HepG2 (cell line): ENCODE measurements around the gene NRSN2. TPM values are rescaled to one million over a fixed set of nuclear protein-coding genes. Genes with fewer than 3 reads are reported as not detected.
A peak's percentile ranks its signal among the peaks of the same experiment; 100 is the strongest.

Experiments
- BCL6 ChIP-seq: IDR thresholded peaks from 2 replicates; pipeline ENCODE4 v1.6.1; 2016; ENCODE audit warnings: missing genetic modification reagents, missing compliant biosample characterization
- CEBPZ ChIP-seq: IDR thresholded peaks from 2 replicates; pipeline ENCODE4 v1.6.1; 2012; ENCODE audit warnings: low read length, improper control_type of control experiment
- ETV5 ChIP-seq: IDR thresholded peaks from 2 replicates; pipeline ENCODE4 v1.6.1; 2018; ENCODE audit warnings: missing biosample characterization, missing genetic modification reagents, inconsistent platforms, borderline replicate concordance
- WIZ ChIP-seq: sonication (generic); formaldehyde crosslinking; IDR thresholded peaks from 2 replicates; pipeline ENCODE4 v1.5.1; 2020; ENCODE audit warnings: mild to moderate bottlenecking, missing genetic modification reagents
- ZBTB42 ChIP-seq: sonication (generic); formaldehyde crosslinking; IDR thresholded peaks from 2 replicates; pipeline ENCODE4 v1.5.0; 2020; ENCODE audit warnings: mild to moderate bottlenecking, missing genetic modification reagents
- ZEB1 ChIP-seq: IDR thresholded peaks from 2 replicates; pipeline ENCODE4 v1.6.1; 2012; ENCODE audit warnings: mild to moderate bottlenecking, low read depth, inconsistent platforms; ENCODE audit not compliant: insufficient replicate concordance
- ZNF124 ChIP-seq: sonication (generic); formaldehyde crosslinking; IDR thresholded peaks from 2 replicates; pipeline ENCODE4 v1.4.0; 2020; ENCODE audit warnings: missing genetic modification reagents
- ZNF224 ChIP-seq: sonication (generic); formaldehyde crosslinking; IDR thresholded peaks from 2 replicates; pipeline ENCODE4 v1.5.0; 2020; ENCODE audit warnings: mild to moderate bottlenecking, missing genetic modification reagents
- ZNF329 ChIP-seq: sonication (generic); formaldehyde crosslinking; IDR thresholded peaks from 2 replicates; pipeline ENCODE4 v1.9.0; 2021; ENCODE audit warnings: low read depth, mild to moderate bottlenecking, missing genetic modification reagents
- ZNF432 ChIP-seq: sonication (generic); formaldehyde crosslinking; IDR thresholded peaks from 2 replicates; pipeline ENCODE4 v1.5.0; 2020; ENCODE audit warnings: missing genetic modification reagents, mild to moderate bottlenecking, borderline replicate concordance
- ZNF598 ChIP-seq: sonication (generic); formaldehyde crosslinking; IDR thresholded peaks from 2 replicates; pipeline ENCODE4 v1.5.1; 2020; ENCODE audit warnings: mild to moderate bottlenecking, missing genetic modification reagents, borderline replicate concordance
- polyA plus RNA-seq, 8 experiments: library from polyadenylated mRNA; depleted of rRNA in 3 of 8; stranded (reverse) in 7 of 8; unstranded in 1 of 8; fragments of >200 nt; fragmentation: Illumina TruSeq in 4 of 8; extraction: Trizol in 4 of 8; gene quantifications; 2 replicates each; pipeline versions ENCODE4 v1.2.1 to v1.2.3, GENCODE V29; 2011 to 2016; ENCODE audit warnings: low read depth in 4 of 8, missing spikeins in 1 of 8, mixed read lengths in 1 of 8; ENCODE audit not compliant: insufficient read depth in 1 of 8
- total RNA-seq, 5 experiments: library from RNA; depleted of rRNA; stranded (reverse); fragments of >200 nt; fragmentation: Illumina TruSeq; extraction: Trizol; gene quantifications; 2 replicates each; pipeline ENCODE4 v1.2.3, GENCODE V29; 2016; ENCODE audit warnings: low read depth in 1 of 5
- TF ChIP-seq, protein P1 (sequence below): sonication (generic); formaldehyde crosslinking; IDR thresholded peaks from 2 replicates; pipeline ENCODE4 v1.5.1; 2020; ENCODE audit warnings: mild to moderate bottlenecking, missing genetic modification reagents, moderate library complexity
- TF ChIP-seq, protein P2 (sequence below): sonication (generic); formaldehyde crosslinking; IDR thresholded peaks from 2 replicates; pipeline ENCODE4 v1.5.1; 2020; ENCODE audit warnings: mild to moderate bottlenecking, missing genetic modification reagents, borderline replicate concordance

NRSN2 gene
- total and polyA plus RNA-seq, 2 of the 13 experiments (the other 11 are each of a cell fraction or from before 2014, with no cell fraction given): 32.3 to 49.4 TPM

DNA sequence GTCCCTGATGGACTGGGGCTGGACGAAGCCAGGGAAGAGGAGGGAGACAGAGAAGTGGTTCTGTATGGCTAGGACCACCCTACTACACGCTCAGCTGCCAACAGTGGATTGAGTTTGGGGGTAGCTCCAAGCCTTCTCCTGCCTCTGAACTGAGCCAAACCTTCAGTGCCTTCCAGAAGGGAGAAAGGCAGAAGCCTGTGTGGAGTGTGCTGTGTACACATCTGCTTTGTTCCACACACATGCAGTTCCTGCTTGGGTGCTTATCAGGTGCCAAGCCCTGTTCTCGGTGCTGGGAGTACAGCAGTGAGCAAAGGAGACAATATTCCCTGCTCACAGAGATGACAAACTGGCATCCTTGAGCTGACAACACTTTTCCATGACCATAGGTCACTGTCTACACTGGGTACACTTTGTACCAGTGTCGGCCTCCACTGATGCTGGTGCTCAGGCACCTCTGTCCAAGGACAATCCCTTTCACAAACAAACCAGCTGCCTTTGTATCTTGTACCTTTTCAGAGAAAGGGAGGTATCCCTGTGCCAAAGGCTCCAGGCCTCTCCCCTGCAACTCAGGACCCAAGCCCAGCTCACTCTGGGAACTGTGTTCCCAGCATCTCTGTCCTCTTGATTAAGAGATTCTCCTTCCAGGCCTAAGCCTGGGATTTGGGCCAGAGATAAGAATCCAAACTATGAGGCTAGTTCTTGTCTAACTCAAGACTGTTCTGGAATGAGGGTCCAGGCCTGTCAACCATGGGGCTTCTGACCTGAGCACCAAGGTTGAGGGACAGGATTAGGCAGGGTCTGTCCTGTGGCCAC, 49.9 kb downstream of the NRSN2 start (continued):
- TF ChIP-seq, protein P1, sequence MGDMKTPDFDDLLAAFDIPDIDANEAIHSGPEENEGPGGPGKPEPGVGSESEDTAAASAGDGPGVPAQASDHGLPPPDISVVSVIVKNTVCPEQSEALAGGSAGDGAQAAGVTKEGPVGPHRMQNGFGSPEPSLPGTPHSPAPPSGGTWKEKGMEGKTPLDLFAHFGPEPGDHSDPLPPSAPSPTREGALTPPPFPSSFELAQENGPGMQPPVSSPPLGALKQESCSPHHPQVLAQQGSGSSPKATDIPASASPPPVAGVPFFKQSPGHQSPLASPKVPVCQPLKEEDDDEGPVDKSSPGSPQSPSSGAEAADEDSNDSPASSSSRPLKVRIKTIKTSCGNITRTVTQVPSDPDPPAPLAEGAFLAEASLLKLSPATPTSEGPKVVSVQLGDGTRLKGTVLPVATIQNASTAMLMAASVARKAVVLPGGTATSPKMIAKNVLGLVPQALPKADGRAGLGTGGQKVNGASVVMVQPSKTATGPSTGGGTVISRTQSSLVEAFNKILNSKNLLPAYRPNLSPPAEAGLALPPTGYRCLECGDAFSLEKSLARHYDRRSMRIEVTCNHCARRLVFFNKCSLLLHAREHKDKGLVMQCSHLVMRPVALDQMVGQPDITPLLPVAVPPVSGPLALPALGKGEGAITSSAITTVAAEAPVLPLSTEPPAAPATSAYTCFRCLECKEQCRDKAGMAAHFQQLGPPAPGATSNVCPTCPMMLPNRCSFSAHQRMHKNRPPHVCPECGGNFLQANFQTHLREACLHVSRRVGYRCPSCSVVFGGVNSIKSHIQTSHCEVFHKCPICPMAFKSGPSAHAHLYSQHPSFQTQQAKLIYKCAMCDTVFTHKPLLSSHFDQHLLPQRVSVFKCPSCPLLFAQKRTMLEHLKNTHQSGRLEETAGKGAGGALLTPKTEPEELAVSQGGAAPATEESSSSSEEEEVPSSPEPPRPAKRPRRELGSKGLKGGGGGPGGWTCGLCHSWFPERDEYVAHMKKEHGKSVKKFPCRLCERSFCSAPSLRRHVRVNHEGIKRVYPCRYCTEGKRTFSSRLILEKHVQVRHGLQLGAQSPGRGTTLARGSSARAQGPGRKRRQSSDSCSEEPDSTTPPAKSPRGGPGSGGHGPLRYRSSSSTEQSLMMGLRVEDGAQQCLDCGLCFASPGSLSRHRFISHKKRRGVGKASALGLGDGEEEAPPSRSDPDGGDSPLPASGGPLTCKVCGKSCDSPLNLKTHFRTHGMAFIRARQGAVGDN (CRISPR knock-in tag): peak; percentile 99
- TF ChIP-seq ZNF432 (CRISPR knock-in tag) (no peak), ZEB1 (peak; percentile 61), ZBTB42 (CRISPR knock-in tag) (peak; percentile 18; the same call in 1 of the 2 replicates), ETV5 (peak; percentile 89; the same call in 1 of the 2 replicates), BCL6 (CRISPR knock-in tag) (peak; percentile 96), ZNF224 (CRISPR knock-in tag) (peak; percentile 92), ZNF598 (CRISPR knock-in tag) (no peak), ZNF329 (CRISPR knock-in tag) (0 out of 2 replicates have a peak, but pooled peaks have one; percentile 54), WIZ (CRISPR knock-in tag) (peak; percentile 81; the same call in 1 of the 2 replicates), CEBPZ (no peak), ZNF124 (CRISPR knock-in tag) (peak; percentile 98)
- TF ChIP-seq, protein P2, sequence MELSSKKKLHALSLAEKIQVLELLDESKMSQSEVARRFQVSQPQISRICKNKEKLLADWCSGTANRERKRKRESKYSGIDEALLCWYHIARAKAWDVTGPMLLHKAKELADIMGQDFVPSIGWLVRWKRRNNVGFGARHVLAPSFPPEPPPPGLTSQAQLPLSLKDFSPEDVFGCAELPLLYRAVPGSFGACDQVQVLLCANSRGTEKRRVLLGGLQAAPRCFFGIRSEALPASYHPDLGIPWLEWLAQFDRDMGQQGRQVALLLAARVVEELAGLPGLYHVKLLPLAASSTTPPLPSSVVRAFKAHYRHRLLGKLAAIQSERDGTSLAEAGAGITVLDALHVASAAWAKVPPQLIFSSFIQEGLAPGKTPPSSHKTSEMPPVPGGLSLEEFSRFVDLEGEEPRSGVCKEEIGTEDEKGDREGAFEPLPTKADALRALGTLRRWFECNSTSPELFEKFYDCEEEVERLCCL (CRISPR knock-in tag): no peak
